Hepatocyte (in vitro differentiated cells): ENCODE data around the gene CNTNAP2.

ENCODE experiments used
- EZH2 ChIP-seq: fragments of 200-600 bp; sonication (generic); IDR thresholded peaks from 2 replicates; pipeline ENCODE4 v1.6.1; 2016; ENCODE audit warnings: antibody characterized with exemption, mild to moderate bottlenecking, borderline replicate concordance
- EZH2phosphoT487 ChIP-seq: fragments of 200-600 bp; sonication (generic); IDR thresholded peaks from one replicate; pipeline ENCODE4 v1.6.1; 2018; ENCODE audit warnings: antibody characterized with exemption, mild to moderate bottlenecking, low read depth, moderate library complexity; ENCODE audit not compliant: unreplicated experiment, severe bottlenecking
- TF ChIP-seq, protein P1 (sequence below): fragments of 200-600 bp; sonication (generic); IDR thresholded peaks from 2 replicates; pipeline ENCODE4 v1.5.1; 2016; ENCODE audit warnings: antibody characterized with exemption, mild to moderate bottlenecking; ENCODE audit not compliant: poor library complexity

DNA sequence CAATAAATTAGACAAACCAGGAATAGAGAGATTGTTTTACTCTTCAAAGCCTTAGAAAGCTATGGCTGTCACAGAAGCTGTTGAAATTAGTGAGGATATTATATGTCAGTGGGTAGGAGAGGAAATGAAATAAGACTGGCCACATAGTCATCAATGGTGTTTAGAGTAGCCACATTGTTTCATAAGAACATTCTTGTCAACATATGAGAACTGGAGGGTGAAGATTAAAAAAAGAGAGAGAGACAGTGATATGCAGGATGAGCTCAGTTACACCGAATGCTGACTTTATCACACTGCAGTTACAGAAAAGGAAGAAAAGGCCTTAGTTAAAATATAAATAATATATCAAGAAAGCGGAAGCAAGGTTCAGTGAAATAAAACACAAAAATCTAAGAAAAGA lies 412.0 kb downstream of the CNTNAP2 start:
- no peak for TF ChIP-seq EZH2
- TF ChIP-seq, protein P1, sequence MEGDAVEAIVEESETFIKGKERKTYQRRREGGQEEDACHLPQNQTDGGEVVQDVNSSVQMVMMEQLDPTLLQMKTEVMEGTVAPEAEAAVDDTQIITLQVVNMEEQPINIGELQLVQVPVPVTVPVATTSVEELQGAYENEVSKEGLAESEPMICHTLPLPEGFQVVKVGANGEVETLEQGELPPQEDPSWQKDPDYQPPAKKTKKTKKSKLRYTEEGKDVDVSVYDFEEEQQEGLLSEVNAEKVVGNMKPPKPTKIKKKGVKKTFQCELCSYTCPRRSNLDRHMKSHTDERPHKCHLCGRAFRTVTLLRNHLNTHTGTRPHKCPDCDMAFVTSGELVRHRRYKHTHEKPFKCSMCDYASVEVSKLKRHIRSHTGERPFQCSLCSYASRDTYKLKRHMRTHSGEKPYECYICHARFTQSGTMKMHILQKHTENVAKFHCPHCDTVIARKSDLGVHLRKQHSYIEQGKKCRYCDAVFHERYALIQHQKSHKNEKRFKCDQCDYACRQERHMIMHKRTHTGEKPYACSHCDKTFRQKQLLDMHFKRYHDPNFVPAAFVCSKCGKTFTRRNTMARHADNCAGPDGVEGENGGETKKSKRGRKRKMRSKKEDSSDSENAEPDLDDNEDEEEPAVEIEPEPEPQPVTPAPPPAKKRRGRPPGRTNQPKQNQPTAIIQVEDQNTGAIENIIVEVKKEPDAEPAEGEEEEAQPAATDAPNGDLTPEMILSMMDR, result no peak
- TF ChIP-seq EZH2phosphoT487, result no peak
